Prostate gland (tissue), 2 donors: ENCODE measurements around the gene ACTL7A.

ENCODE experiments used
- POLR2A ChIP-seq: fragments of 450-650 bp; IDR thresholded peaks from one replicate; pipeline ENCODE4 v1.6.1; 2016; ENCODE audit warnings: antibody characterized with exemption, mild to moderate bottlenecking
- POLR2AphosphoS5 ChIP-seq: sonication (generic); formaldehyde crosslinking; IDR thresholded peaks from one replicate; pipeline ENCODE4 v1.6.1; 2017; ENCODE audit warnings: antibody characterized with exemption
- TF ChIP-seq, protein P1 (sequence below), 4 experiments: fragments of 200-600 bp in 2 of 4; fragments of 450-650 bp in 2 of 4; sonication (generic) in 2 of 4; IDR thresholded peaks; 1 replicate in 3 of 4; 2 replicates in 1 of 4; pipeline ENCODE4 v1.5.1; 2016 to 2019; ENCODE audit warnings: antibody characterized with exemption in 4 of 4, mild to moderate bottlenecking in 2 of 4, moderate library complexity in 2 of 4

DNA sequence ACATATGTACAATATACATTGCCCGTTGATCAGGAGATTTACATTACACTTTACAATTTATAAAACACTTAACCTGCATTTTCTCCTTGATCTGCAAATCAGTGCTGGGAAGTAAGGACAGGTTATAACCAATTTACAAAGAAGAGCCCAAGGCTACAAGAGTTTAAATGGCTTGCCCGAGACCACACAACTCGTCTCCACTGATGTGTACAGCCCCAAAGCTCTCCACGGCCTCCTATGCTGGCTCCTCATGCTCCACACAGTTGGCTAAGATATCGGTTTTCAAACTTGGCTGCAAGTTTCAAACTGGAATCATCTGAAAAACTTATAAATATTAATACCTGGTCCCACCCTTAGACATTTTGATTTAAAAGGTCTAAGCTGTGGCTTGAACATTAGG is 16.6 kb upstream of the ACTL7A start:
- TF ChIP-seq POLR2A, result no peak
- TF ChIP-seq, protein P1, sequence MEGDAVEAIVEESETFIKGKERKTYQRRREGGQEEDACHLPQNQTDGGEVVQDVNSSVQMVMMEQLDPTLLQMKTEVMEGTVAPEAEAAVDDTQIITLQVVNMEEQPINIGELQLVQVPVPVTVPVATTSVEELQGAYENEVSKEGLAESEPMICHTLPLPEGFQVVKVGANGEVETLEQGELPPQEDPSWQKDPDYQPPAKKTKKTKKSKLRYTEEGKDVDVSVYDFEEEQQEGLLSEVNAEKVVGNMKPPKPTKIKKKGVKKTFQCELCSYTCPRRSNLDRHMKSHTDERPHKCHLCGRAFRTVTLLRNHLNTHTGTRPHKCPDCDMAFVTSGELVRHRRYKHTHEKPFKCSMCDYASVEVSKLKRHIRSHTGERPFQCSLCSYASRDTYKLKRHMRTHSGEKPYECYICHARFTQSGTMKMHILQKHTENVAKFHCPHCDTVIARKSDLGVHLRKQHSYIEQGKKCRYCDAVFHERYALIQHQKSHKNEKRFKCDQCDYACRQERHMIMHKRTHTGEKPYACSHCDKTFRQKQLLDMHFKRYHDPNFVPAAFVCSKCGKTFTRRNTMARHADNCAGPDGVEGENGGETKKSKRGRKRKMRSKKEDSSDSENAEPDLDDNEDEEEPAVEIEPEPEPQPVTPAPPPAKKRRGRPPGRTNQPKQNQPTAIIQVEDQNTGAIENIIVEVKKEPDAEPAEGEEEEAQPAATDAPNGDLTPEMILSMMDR (IDR thresholded peaks at IDR 0.05), result no peak
- no peak for TF ChIP-seq POLR2AphosphoS5
